GM21367 (cell line): Measurements from ENCODE around the gene ACAP2.
"Not testable (repeated sequence)": the region's sequence is repeated elsewhere in the genome, so short reads cannot be mapped to it uniquely, and the experiment has no call there.

Experiments used
- ATAC-seq: cut with Tn5 transposase; IDR thresholded peaks from one replicate; pipeline ENCODE4 v1.9.1; 2021; ENCODE audit not compliant: unreplicated experiment

The ACAP2 gene

GRCh38 chr3:195296662-195297061 lies 146.2 kb downstream of the ACAP2 start:
- ATAC-seq: no peak

GRCh38 chr3:195291121-195291520 lies 151.7 kb downstream of the ACAP2 start:
- ATAC-seq: no peak

GRCh38 chr3:195290643-195291042 lies 152.2 kb downstream of the ACAP2 start:
- not testable (repeated sequence) for ATAC-seq

DNA sequence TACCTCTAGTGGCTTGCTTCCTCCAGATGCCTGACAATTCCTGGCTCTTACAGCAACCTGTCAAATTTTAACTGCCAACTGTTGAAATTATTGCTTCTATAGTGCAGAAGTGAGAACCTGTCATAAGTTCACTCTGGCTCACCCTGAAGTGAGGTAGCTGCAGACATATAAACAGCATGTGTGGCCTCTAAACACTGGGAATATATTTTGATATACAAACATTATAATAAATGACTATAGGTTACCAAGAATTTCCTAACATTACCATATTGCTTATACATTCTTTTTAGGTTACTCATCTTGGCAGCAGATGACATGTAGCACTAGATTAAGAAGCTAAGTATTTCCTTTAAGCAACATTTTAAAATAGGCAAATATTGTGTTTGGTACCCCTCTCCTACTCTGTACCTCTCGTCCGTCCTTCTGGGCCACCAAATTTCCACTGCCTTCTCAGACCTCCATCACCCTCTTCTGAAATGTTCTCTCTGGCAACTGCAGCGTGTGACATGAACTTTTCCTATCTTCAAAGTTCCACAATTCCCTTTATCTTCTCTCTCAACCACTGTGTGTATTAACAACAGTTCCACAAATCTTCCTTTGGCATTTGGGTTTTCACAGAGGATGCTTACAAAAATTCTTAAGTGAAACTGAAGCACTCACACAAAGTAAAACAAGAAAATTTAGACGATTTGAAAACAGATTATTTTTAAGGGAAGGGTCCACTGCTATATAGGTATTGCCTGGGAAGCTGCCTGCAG lies 156.5 kb downstream of the ACAP2 start:
- no peak for ATAC-seq

- no peak for ATAC-seq
Observed at GRCh38 chr3:195285372-195285771, 157.4 kb downstream of the ACAP2 start.

GRCh38 chr3:195284842-195285241 lies 158.0 kb downstream of the ACAP2 start:
- no peak for ATAC-seq

GRCh38 chr3:195282961-195283360 lies 159.9 kb downstream of the ACAP2 start:
- ATAC-seq: no peak

- no peak for ATAC-seq
Observed at GRCh38 chr3:195274259-195274966, 168.4 kb downstream of the ACAP2 start.

- peak; percentile 60 for ATAC-seq
Observed at GRCh38 chr3:195271410-195272243, 171.2 kb downstream of the ACAP2 start.

DNA sequence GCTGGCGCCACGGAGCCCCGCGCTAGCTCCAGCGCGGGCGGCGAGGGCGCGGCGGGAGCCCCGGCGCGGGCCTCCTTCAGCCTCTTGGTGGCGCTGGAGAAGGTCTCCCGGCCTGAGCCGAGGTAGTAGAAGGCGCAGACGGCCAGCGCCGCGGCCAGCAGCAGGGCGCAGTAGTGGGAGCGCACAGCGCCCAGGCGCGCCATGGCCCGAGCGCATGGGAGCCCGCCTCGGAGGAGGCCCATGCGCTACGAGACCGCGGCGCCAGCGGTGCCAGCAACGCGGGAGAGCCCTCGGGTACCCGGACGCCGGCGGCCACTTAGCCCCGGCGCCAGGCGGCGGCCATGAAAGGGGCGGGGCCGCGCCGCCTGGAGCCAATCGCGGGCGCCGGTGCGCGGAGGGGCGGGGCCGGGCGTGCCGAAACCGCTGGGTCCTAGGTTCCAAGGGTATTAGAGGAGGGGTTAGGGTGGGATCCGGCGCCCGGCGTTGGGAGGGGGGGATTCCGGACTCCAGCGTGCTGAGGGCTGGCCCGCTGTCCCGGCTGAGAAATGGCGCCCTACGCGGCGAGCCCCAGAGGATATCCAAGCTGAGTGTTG lies 171.9 kb downstream of the ACAP2 start, which contains the start of gene XXYLT1:
TSS of gene XXYLT1 (minus strand) at position 343 of the 593 bp plus-strand sequence. CDS start at position 242, 101 bp downstream.
- ATAC-seq: peak; percentile 68

GRCh38 chr3:195270079-195270816 lies 172.6 kb downstream of the ACAP2 start:
- peak; percentile 16 for ATAC-seq

DNA sequence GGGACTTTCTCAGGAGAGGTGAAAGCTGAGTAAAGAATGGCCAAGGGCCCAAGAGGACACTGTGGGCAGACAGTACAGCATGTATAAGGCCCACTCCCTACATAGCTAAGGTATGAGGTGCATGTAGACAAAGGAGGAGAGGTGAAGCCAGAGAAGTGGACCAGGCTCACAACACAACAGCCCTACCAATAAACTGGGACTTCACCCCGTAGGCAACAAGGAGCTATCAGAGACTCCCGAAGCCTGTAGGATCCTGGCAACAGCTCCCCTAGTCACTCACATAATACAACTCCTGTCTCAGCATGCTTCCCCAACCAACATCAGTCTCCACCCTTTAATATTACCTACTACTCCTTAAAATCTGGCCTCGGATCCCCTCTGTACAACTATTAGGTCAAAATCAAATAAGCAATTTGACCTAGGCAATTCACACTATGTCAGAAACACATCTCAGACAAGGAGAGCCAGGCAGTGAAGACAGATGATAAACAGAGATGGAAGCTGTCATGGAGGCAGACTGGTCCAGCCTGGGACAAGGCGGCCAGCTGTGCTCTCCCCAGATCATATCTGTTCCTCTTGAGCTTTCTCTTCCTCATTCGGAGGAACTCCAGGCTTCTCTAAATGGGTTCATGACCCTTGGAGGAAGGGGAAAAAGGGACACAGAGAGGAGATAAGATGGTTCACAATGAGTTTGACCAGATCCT lies 173.3 kb downstream of the ACAP2 start:
- no peak for ATAC-seq

GRCh38 chr3:195268576-195269309 lies 174.1 kb downstream of the ACAP2 start:
- ATAC-seq: no peak

DNA sequence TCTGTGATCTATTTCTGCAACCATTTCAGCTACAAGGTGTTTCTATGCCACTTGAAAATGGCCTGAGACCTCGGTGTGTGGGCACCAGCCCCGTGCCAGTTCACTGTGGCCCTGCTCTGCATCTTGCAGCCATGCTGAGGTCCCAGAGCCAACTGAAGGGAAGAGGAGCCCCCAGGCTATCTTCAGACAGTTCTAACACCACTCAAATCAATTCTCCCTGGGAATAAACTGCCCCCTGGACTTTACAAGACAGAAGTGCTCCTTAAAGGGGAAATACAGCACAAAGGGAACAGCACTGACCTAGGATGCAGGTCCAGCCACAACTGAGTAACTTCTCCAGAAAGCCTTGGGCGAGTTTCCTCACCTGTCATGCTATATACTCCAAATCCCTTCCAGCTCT lies 175.7 kb downstream of the ACAP2 start:
- ATAC-seq: no peak

- no peak for ATAC-seq
Observed at GRCh38 chr3:195266428-195266827, 176.4 kb downstream of the ACAP2 start.

DNA sequence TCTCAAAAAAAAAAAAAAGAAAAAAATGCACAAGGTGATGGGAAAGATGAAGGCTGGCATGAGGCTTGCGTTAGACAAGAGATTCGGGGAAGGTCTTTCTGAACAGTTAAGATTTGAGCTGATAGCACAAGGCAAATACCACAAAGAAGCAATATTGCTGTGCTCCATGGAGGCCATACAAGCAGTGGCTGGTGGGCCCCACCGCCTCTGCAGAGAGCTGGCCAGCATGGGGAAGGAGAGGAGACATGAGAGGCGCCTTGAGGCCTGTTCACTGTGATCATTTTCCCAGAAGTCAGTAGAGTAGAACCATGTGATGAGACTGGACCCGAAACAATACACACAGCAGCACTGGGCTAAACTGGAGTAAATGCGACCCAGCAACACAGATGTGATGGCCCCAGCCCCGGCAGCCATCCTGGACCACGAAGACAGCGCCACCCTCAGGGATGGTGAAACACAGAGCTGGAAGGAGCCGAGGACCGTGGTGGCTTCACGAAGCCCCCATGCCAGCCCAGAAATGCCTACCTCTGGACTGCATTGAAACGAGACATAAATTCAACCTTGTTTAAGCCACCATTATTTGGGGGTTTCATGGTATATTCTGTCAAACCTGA lies 177.3 kb downstream of the ACAP2 start:
- ATAC-seq: no peak

DNA sequence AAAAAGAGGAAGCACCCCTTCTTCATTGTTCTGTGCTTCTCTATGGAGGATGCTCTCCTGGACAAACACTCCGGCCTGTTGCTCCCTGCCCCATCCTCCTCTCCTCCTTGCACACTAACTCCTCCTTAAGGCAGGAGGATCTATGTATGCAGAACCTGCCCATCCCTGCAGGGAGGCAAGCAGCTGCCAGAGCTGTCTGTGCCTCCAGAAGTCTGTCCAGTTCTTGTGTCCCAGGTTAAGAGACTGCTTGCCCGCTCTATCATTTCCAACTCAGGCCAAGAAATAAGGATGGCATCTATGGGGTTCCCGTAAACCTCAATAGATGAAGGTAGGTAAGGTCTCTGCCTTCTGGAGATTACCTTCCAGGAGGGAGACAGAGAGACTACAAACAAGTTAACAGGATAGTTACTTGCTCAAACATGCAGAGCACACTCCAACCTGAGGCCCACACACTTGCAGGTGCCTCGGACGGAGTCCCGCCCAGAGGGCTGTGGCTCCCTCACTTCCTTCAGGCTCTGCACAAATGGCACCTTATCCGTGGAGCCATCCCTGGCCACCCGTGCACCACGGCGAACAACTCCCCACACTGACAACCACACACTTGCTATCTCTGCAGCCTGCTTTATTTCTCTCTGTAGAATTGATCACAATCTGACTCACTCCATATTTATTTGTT lies 178.8 kb downstream of the ACAP2 start:
- no peak for ATAC-seq
